Upper lobe of left lung (tissue), 4 donors: ENCODE results near the gene CBX5.
A peak's percentile ranks its signal among the peaks of the same experiment; 100 is the strongest.

Source experiments
- EP300 ChIP-seq, 4 donors: sonication (generic); formaldehyde crosslinking; IDR thresholded peaks; one replicate each; pipeline ENCODE4 v1.5.1; 2017; ENCODE audit warnings: antibody characterized with exemption in 4 of 4, control low read depth in 2 of 4
- TF ChIP-seq, protein P1 (sequence below), 6 experiments: fragments of 450-650 bp in 4 of 6; fragments of 200-600 bp in 2 of 6; sonication (generic) in 2 of 6; IDR thresholded peaks; one replicate each; pipeline ENCODE4 v1.5.1; 2016 to 2019; ENCODE audit warnings: antibody characterized with exemption in 6 of 6

- TF ChIP-seq, protein P1, sequence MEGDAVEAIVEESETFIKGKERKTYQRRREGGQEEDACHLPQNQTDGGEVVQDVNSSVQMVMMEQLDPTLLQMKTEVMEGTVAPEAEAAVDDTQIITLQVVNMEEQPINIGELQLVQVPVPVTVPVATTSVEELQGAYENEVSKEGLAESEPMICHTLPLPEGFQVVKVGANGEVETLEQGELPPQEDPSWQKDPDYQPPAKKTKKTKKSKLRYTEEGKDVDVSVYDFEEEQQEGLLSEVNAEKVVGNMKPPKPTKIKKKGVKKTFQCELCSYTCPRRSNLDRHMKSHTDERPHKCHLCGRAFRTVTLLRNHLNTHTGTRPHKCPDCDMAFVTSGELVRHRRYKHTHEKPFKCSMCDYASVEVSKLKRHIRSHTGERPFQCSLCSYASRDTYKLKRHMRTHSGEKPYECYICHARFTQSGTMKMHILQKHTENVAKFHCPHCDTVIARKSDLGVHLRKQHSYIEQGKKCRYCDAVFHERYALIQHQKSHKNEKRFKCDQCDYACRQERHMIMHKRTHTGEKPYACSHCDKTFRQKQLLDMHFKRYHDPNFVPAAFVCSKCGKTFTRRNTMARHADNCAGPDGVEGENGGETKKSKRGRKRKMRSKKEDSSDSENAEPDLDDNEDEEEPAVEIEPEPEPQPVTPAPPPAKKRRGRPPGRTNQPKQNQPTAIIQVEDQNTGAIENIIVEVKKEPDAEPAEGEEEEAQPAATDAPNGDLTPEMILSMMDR (IDR thresholded peaks at IDR 0.05), result peak in 2 of 6 experiments; percentile 9 to 16
- peak in 1 of 4 donors; percentile 40 for TF ChIP-seq EP300 (IDR thresholded peaks at IDR 0.05)
These were observed 742 bp upstream of the CBX5 start, which contains the start of gene HNRNPA1 for GRCh38 chr12:54280468-54281260.
